Activated T-cell treated with anti-CD3 and anti-CD28 coated beads for 48 hours (primary cell): ENCODE data around the gene PTTG1IP.
A peak's percentile ranks its signal among the peaks of the same experiment; 100 is the strongest.

Experiments
- DNase-seq: peaks from one replicate; pipeline ENCODE4 v3.0.0-alpha.2; 2020; ENCODE audit warnings: low read depth

The PTTG1IP gene

GRCh38 chr21:44865561-44866280 is 7.8 kb downstream of the PTTG1IP start:
- DNase-seq, result no peak

GRCh38 chr21:44862869-44863685 is 10.4 kb downstream of the PTTG1IP start:
- no peak for DNase-seq

- DNase-seq, result no peak
These were observed 14.7 kb downstream of the PTTG1IP start for GRCh38 chr21:44858791-44859190.

- no peak for DNase-seq
These were observed 15.2 kb downstream of the PTTG1IP start for GRCh38 chr21:44858291-44858690.

- DNase-seq, result no peak
These were observed 16.2 kb downstream of the PTTG1IP start for GRCh38 chr21:44857127-44857892.

- no peak for DNase-seq
These were observed 17.4 kb downstream of the PTTG1IP start for GRCh38 chr21:44856131-44856530.

- DNase-seq, result no peak
These were observed 17.9 kb downstream of the PTTG1IP start for GRCh38 chr21:44855572-44855971.

- DNase-seq, result no peak
These were observed 18.6 kb downstream of the PTTG1IP start for GRCh38 chr21:44854664-44855446.

GRCh38 chr21:44854391-44854663 is 19.2 kb downstream of the PTTG1IP start:
- no peak for DNase-seq

- no peak for DNase-seq
These were observed 19.7 kb downstream of the PTTG1IP start for GRCh38 chr21:44853601-44854390.

- DNase-seq, result no peak
These were observed 22.4 kb downstream of the PTTG1IP start for GRCh38 chr21:44850905-44851657.

GRCh38 chr21:44850208-44850800 is 23.2 kb downstream of the PTTG1IP start:
- DNase-seq, result no peak

GRCh38 chr21:44849616-44850130 is 23.8 kb downstream of the PTTG1IP start:
- no peak for DNase-seq

GRCh38 chr21:44848821-44849521 is 24.5 kb downstream of the PTTG1IP start:
- DNase-seq, result no peak

- no peak for DNase-seq
These were observed 26.0 kb downstream of the PTTG1IP start for GRCh38 chr21:44847261-44848056.

GRCh38 chr21:44846485-44847260 is 26.8 kb downstream of the PTTG1IP start:
- DNase-seq, result peak; percentile 35

- DNase-seq, result no peak
These were observed 27.3 kb downstream of the PTTG1IP start for GRCh38 chr21:44846224-44846484.
